Endothelial cell of umbilical vein (primary cell): Measurements from ENCODE around the gene TMEM170B. TPM values are rescaled to one million over a fixed set of nuclear protein-coding genes. Genes with fewer than 3 reads are reported as not detected.

Source experiments
- BruUV-seq: library from RNA; stranded (reverse); fragments of 400-500 nt; replicated peaks from 2 replicates; lab custom pipeline; 2021; lab: Mats Ljungman, UMichigan
- CTCF ChIA-PET: fragments of 300-600, 350-600 bp; sonication (Branson Sonifier 250); formaldehyde crosslinking; loops from one replicate; lab custom pipeline; 2021; ENCODE audit warnings: antibody characterized with exemption, inconsistent platforms; lab: Charles Lee
- POLR2A ChIA-PET: fragments of 300-600, 350-600 bp; sonication (Branson Sonifier 250); formaldehyde crosslinking; loops from one replicate; lab custom pipeline; 2021; ENCODE audit warnings: antibody characterized with exemption, inconsistent platforms; lab: Charles Lee
- DNase-seq: peaks from one replicate; pipeline ENCODE4 v3.0.0-alpha.2; 2011; ENCODE audit warnings: low read depth, low spot score
- FAIRE-seq: peaks from 2 replicates; lab custom pipeline; 2011; peaks lifted over from hg19 to GRCh38; lab: Jason Lieb, UNC
- H2AFZ ChIP-seq: 2 replicates; pipeline ENCODE4 v1.6.0; 2012; ENCODE audit warnings: low read depth, low read length, control low read depth, inconsistent platforms
- H3K27ac ChIP-seq: 2 replicates; pipeline ENCODE4 v1.5.1; 2011; ENCODE audit warnings: low read depth, mild to moderate bottlenecking, control low read depth, low read length, moderate library complexity; ENCODE audit not compliant: insufficient read depth
- H3K27me3 ChIP-seq, 2 experiments: 2 replicates each; pipeline versions ENCODE4 v1.6.0 to v1.6.1; 2011; ENCODE audit warnings: low read length in 2 of 2, mixed read lengths in 1 of 2; ENCODE audit not compliant: control insufficient read depth in 2 of 2, insufficient read depth in 2 of 2
- H3K36me3 ChIP-seq, 2 experiments: 2 replicates in 1 of 2; 3 replicates in 1 of 2; pipeline ENCODE4 v1.5.1; 2011; ENCODE audit warnings: low read length in 2 of 2, mild to moderate bottlenecking in 1 of 2, moderate library complexity in 1 of 2; ENCODE audit not compliant: control insufficient read depth in 2 of 2, insufficient read depth in 2 of 2; ENCODE audit errors: extremely low read depth in 1 of 2
- H3K4me1 ChIP-seq: 3 replicates; pipeline ENCODE4 v1.5.1; 2011; ENCODE audit warnings: mild to moderate bottlenecking, low read length; ENCODE audit not compliant: control insufficient read depth, insufficient read depth; ENCODE audit errors: extremely low read depth
- H3K4me2 ChIP-seq: 2 replicates; pipeline ENCODE4 v1.6.1; 2011; ENCODE audit warnings: low read length, control low read depth, mixed read lengths; ENCODE audit not compliant: insufficient read depth
- H3K4me3 ChIP-seq, 3 experiments: fragments of 200-600 bp in 1 of 3; sonication (generic), shearing (Covaris generic) in 1 of 3; replicated peaks in 1 of 3; 2 replicates each; pipeline ENCODE4 v1.5.1; 2011 to 2016; ENCODE audit warnings: control low read depth in 3 of 3, low read length in 3 of 3, mild to moderate bottlenecking in 2 of 3, inconsistent platforms in 1 of 3, low read depth in 1 of 3, moderate library complexity in 1 of 3; ENCODE audit not compliant: insufficient read depth in 1 of 3
- H3K79me2 ChIP-seq: 2 replicates; pipeline ENCODE4 v1.6.0; 2012; ENCODE audit warnings: low read length, inconsistent platforms; ENCODE audit not compliant: control insufficient read depth, insufficient read depth
- H3K9ac ChIP-seq: replicated peaks from 2 replicates; pipeline ENCODE3; 2011; ENCODE audit warnings: low read length, control low read depth; ENCODE audit not compliant: insufficient read depth; ENCODE audit errors: extremely low read depth
- H3K9me1 ChIP-seq: replicated peaks from 3 replicates; pipeline ENCODE4 v1.6.0; 2011; ENCODE audit warnings: mild to moderate bottlenecking, low read length; ENCODE audit not compliant: control insufficient read depth, insufficient read depth; ENCODE audit errors: extremely low read depth
- H3K9me3 ChIP-seq: replicated peaks from 2 replicates; pipeline ENCODE4 v1.5.1; 2012; ENCODE audit warnings: low read length, inconsistent platforms; ENCODE audit not compliant: control insufficient read depth, insufficient read depth
- H4K20me1 ChIP-seq: replicated peaks from 2 replicates; pipeline ENCODE3; 2011; ENCODE audit warnings: mild to moderate bottlenecking, low read length; ENCODE audit not compliant: control insufficient read depth, insufficient read depth; ENCODE audit errors: extremely low read depth
- EZH2 ChIP-seq: IDR thresholded peaks from 2 replicates; pipeline ENCODE4 v1.6.1; 2012; ENCODE audit warnings: borderline replicate concordance, low read depth, mild to moderate bottlenecking, moderate library complexity, low read length, inconsistent platforms; ENCODE audit not compliant: severe bottlenecking
- FOS ChIP-seq: IDR thresholded peaks from 2 replicates; pipeline ENCODE4 v1.6.1; 2011; ENCODE audit warnings: mild to moderate bottlenecking, low read length, moderate library complexity, borderline replicate concordance; ENCODE audit not compliant: insufficient read depth
- GATA2 ChIP-seq: IDR thresholded peaks from 2 replicates; pipeline ENCODE4 v1.7.0; 2011; ENCODE audit warnings: low read depth, mild to moderate bottlenecking, moderate library complexity, mixed read lengths, low read length; ENCODE audit not compliant: insufficient read length, insufficient read depth
- JUN ChIP-seq: IDR thresholded peaks from 2 replicates; pipeline ENCODE4 v1.6.1; 2011; ENCODE audit warnings: borderline replicate concordance, low read depth; ENCODE audit not compliant: insufficient read length, insufficient read depth
- MYC ChIP-seq: IDR thresholded peaks from one replicate; pipeline ENCODE4 v1.6.1; 2011; ENCODE audit warnings: mild to moderate bottlenecking, low read depth, low read length
- POLR2A ChIP-seq: IDR thresholded peaks from 2 replicates; pipeline ENCODE4 v1.6.1; 2012; ENCODE audit warnings: low read depth, mild to moderate bottlenecking, control low read depth, low read length
- POLR2AphosphoS5 ChIP-seq: IDR thresholded peaks from 2 replicates; pipeline ENCODE4 v1.6.1; 2012; ENCODE audit warnings: low read depth, mild to moderate bottlenecking, control low read depth, low read length, moderate library complexity; ENCODE audit not compliant: insufficient read depth
- dilution Hi-C: fragments of 300-500 bp; cut with MboI; formaldehyde crosslinking; loops from one replicate; pipeline ENCODE4 v1.15.0; 2019; ENCODE audit warnings: low sequenced_read_pairs; ENCODE audit not compliant: extremely low pct_ligation_motif_present
- intact Hi-C: fragments of 100-400 bp; cut with micrococcal nuclease; formaldehyde crosslinking; loops from one replicate; pipeline ENCODE4 v1.10.0; 2022
- polyA plus RNA-seq, 4 experiments: library from polyadenylated mRNA; depleted of rRNA in 3 of 4; stranded (reverse) in 3 of 4; unstranded in 1 of 4; fragments of >200 nt; gene quantifications; 2 replicates each; pipeline versions ENCODE4 v1.2.1 to v1.2.3, GENCODE V29; 2011 to 2012; ENCODE audit warnings: missing spikeins in 1 of 4
- total RNA-seq: library from RNA; stranded (reverse); gene quantifications from 2 replicates; pipeline ENCODE4 v1.2.3, GENCODE V29; 2021
- TF ChIP-seq, protein P1 (sequence below): IDR thresholded peaks from 2 replicates; pipeline ENCODE4 v1.6.1; 2011; ENCODE audit not compliant: insufficient read depth, insufficient read length
- TF ChIP-seq, protein P2 (sequence below), 2 donors: IDR thresholded peaks; 1 replicate in 1 of 2; 2 replicates in 1 of 2; pipeline ENCODE4 v1.5.1; 2011; ENCODE audit warnings: low read length in 2 of 2, mild to moderate bottlenecking in 2 of 2, moderate library complexity in 2 of 2, control low read depth in 1 of 2, inconsistent platforms in 1 of 2, low read depth in 1 of 2; ENCODE audit not compliant: insufficient read depth in 1 of 2; ENCODE audit errors: extremely low read depth in 1 of 2

TMEM170B gene
- total and polyA plus RNA-seq, 2 donors (not counting 3 experiments of a cell fraction or from before 2014, with no cell fraction given), result 1.1 to 4.2 TPM

DNA sequence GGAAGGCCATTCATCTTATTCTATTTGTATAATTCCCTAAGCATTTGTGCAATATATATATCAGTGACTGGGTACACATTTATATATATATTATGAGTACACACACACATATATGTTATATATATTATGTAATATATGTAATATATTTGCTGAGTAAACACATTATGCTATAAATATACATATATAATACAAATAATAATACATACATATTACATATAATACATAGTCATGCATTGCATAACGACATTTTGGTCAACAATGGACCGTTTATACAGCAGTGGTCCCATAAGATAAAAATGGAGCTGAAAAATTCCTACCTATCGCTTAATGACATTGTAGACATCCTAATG is 11.4 kb upstream of the TMEM170B start:
- Histone ChIP-seq H3K9me3 (no peaks in the 10 kb centered on the region), H3K4me1 (no peaks in the 10 kb centered on the region), H3K4me3 (no peak overlapping the region), H3K27me3 (peaks cover 0 to 2% of the 10 kb centered on the region in 2 experiments), H3K9ac (no peak overlapping the region), H3K36me3 (no peaks in the 10 kb centered on the region), H3K9me1 (no peaks in the 10 kb centered on the region), H2AFZ (no peak overlapping the region), H3K4me2 (no peak overlapping the region), H3K27ac (no peak overlapping the region), H4K20me1 (no peaks in the 10 kb centered on the region), H3K79me2 (no peaks in the 10 kb centered on the region)
- DNase-seq, result no peak
- POLR2A ChIA-PET, result no interaction called here
- BruUV-seq, result no TSS peak
- intact Hi-C loops (no loop called here), dilution Hi-C loops (no loop called here)
- CTCF ChIA-PET, result interaction anchor here (1.4 kb wide), 1 partner anchor 30 kb away, joined by 6 read pairs; no protein-coding TSS in a partner anchor
- FAIRE-seq, result no peak
- TF ChIP-seq POLR2A, result no peak
- TF ChIP-seq MYC, result no peak
- no peak for TF ChIP-seq JUN
- TF ChIP-seq, protein P1, sequence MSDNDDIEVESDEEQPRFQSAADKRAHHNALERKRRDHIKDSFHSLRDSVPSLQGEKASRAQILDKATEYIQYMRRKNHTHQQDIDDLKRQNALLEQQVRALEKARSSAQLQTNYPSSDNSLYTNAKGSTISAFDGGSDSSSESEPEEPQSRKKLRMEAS, result no peak
- no peak for TF ChIP-seq GATA2
- TF ChIP-seq, protein P2, sequence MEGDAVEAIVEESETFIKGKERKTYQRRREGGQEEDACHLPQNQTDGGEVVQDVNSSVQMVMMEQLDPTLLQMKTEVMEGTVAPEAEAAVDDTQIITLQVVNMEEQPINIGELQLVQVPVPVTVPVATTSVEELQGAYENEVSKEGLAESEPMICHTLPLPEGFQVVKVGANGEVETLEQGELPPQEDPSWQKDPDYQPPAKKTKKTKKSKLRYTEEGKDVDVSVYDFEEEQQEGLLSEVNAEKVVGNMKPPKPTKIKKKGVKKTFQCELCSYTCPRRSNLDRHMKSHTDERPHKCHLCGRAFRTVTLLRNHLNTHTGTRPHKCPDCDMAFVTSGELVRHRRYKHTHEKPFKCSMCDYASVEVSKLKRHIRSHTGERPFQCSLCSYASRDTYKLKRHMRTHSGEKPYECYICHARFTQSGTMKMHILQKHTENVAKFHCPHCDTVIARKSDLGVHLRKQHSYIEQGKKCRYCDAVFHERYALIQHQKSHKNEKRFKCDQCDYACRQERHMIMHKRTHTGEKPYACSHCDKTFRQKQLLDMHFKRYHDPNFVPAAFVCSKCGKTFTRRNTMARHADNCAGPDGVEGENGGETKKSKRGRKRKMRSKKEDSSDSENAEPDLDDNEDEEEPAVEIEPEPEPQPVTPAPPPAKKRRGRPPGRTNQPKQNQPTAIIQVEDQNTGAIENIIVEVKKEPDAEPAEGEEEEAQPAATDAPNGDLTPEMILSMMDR (IDR thresholded peaks at IDR 0.05; ENCODE audit: extremely low read depth in 1 of 2, insufficient read depth in 1 of 2, low read depth in 1 of 2, low read length in 2 of 2), result no peak
- no peak for TF ChIP-seq POLR2AphosphoS5
- TF ChIP-seq FOS, result no peak
- no peak for TF ChIP-seq EZH2
